ENCODE data around the gene KLHL29.

GRCh38 chr2:23568211-23568610 is 183.2 kb downstream of the KLHL29 start:
- TF ChIP-seq CTCF (IDR thresholded peaks at IDR 0.05): no peak
- no peak for TF ChIP-seq POLR2A (IDR thresholded peaks at IDR 0.05)
